ENCODE measurements around the gene STS. TPM values are rescaled to one million over a fixed set of nuclear protein-coding genes. Genes with fewer than 3 reads are reported as not detected.

STS gene
- total RNA-seq, 1 donor from 2014 or later, result 5.3 TPM

GRCh38 chrX:7184816-7185215, 37.3 kb downstream of the STS start:
- Histone ChIP-seq H3K4me3 (no peak overlapping the region), H3K36me3 (no peaks in the 10 kb centered on the region), H3K27me3 (ENCODE audit: low read depth) (no peaks in the 10 kb centered on the region), H3K27ac (replicated peaks) (no peak overlapping the region), H3K9me3 (replicated peaks) (no peaks in the 10 kb centered on the region), H3K4me1 (no peaks in the 10 kb centered on the region)
- no peak for TF ChIP-seq CTCF (IDR thresholded peaks at IDR 0.05; ENCODE audit: borderline replicate concordance)
- no peak for DNase-seq
- intact Hi-C loops (cut with micrococcal nuclease), result no loop called here

- H3K4me1 ChIP-seq, result no peaks in the 10 kb centered on the region
- no peaks in the 10 kb centered on the region for H3K27me3 ChIP-seq (ENCODE audit: low read depth)
- no peak for DNase-seq
- H3K4me3 ChIP-seq, result no peak overlapping the region
- H3K36me3 ChIP-seq, result no peaks in the 10 kb centered on the region
- no peak overlapping the region for H3K27ac ChIP-seq (replicated peaks)
- no peaks in the 10 kb centered on the region for H3K9me3 ChIP-seq (replicated peaks)
- TF ChIP-seq CTCF (IDR thresholded peaks at IDR 0.05; ENCODE audit: borderline replicate concordance), result no peak
- intact Hi-C loops (cut with micrococcal nuclease), result no loop called here
Observed at GRCh38 chrX:7188672-7189071, 41.2 kb downstream of the STS start.

- no peak overlapping the region for H3K27ac ChIP-seq (replicated peaks)
- H3K4me3 ChIP-seq, result no peak overlapping the region
- TF ChIP-seq CTCF (IDR thresholded peaks at IDR 0.05; ENCODE audit: borderline replicate concordance), result no peak
- no peaks in the 10 kb centered on the region for H3K9me3 ChIP-seq (replicated peaks)
- no peaks in the 10 kb centered on the region for H3K36me3 ChIP-seq
- no peaks in the 10 kb centered on the region for H3K4me1 ChIP-seq
- intact Hi-C loops (cut with micrococcal nuclease), result no loop called here
- H3K27me3 ChIP-seq (ENCODE audit: low read depth), result no peaks in the 10 kb centered on the region
- DNase-seq, result no peak
Observed at GRCh38 chrX:7190157-7190556, 42.6 kb downstream of the STS start.

GRCh38 chrX:7191681-7192110, 44.2 kb downstream of the STS start:
- TF ChIP-seq CTCF (IDR thresholded peaks at IDR 0.05; ENCODE audit: borderline replicate concordance), result peak; percentile 24
- Histone ChIP-seq H3K27ac (replicated peaks) (no peak overlapping the region), H3K4me3 (no peak overlapping the region), H3K36me3 (no peaks in the 10 kb centered on the region), H3K4me1 (no peaks in the 10 kb centered on the region), H3K27me3 (ENCODE audit: low read depth) (no peaks in the 10 kb centered on the region), H3K9me3 (replicated peaks) (no peaks in the 10 kb centered on the region)
- no peak for DNase-seq
- intact Hi-C loops (cut with micrococcal nuclease), result no loop called here

GRCh38 chrX:7192871-7193270, 45.4 kb downstream of the STS start:
- Histone ChIP-seq H3K9me3 (replicated peaks) (no peaks in the 10 kb centered on the region), H3K4me1 (no peaks in the 10 kb centered on the region), H3K27me3 (ENCODE audit: low read depth) (no peaks in the 10 kb centered on the region), H3K4me3 (no peak overlapping the region), H3K36me3 (no peaks in the 10 kb centered on the region), H3K27ac (replicated peaks) (no peak overlapping the region)
- no peak for DNase-seq
- intact Hi-C loops (cut with micrococcal nuclease), result no loop called here
- no peak for TF ChIP-seq CTCF (IDR thresholded peaks at IDR 0.05; ENCODE audit: borderline replicate concordance)

GRCh38 chrX:7194606-7195005, 47.1 kb downstream of the STS start:
- no peak for TF ChIP-seq CTCF (IDR thresholded peaks at IDR 0.05; ENCODE audit: borderline replicate concordance)
- intact Hi-C loops (cut with micrococcal nuclease), result no loop called here
- Histone ChIP-seq H3K9me3 (replicated peaks) (no peaks in the 10 kb centered on the region), H3K27me3 (ENCODE audit: low read depth) (no peaks in the 10 kb centered on the region), H3K36me3 (no peaks in the 10 kb centered on the region), H3K4me1 (no peaks in the 10 kb centered on the region), H3K4me3 (no peak overlapping the region), H3K27ac (replicated peaks) (no peak overlapping the region)
- DNase-seq, result no peak

Data from left ventricle myocardium inferior (tissue), 1 donor.